ENCODE measurements around the gene FEN1. TPM values are rescaled to one million over a fixed set of nuclear protein-coding genes. Genes with fewer than 3 reads are reported as not detected.
A peak's percentile ranks its signal among the peaks of the same experiment; 100 is the strongest.

FEN1 gene
- polyA plus RNA-seq, 10 donors, result 13.5 to 25.8 (median 15.5) TPM

GRCh38 chr11:61793083-61793828, 545 bp downstream of the FEN1 start:
- DNase-seq, result peak in 1 of 3 donors; percentile 30

GRCh38 chr11:61793829-61794204, 1.1 kb downstream of the FEN1 start:
- DNase-seq, result no peak

GRCh38 chr11:61794579-61794978, 1.9 kb downstream of the FEN1 start:
- no peak for DNase-seq

GRCh38 chr11:61795459-61795858, 2.7 kb downstream of the FEN1 start:
- DNase-seq, result no peak

GRCh38 chr11:61795876-61796526, 3.3 kb downstream of the FEN1 start:
- DNase-seq, result no peak

GRCh38 chr11:61797263-61797944, 4.7 kb downstream of the FEN1 start:
- peak; percentile 77 to 91 (median 83) for DNase-seq

GRCh38 chr11:61799665-61800284, 7.1 kb downstream of the FEN1 start:
- no peak for DNase-seq

- DNase-seq, result no peak
Observed at GRCh38 chr11:61800331-61801281, 7.9 kb downstream of the FEN1 start.

GRCh38 chr11:61802605-61803004, 9.9 kb downstream of the FEN1 start:
- DNase-seq, result no peak

GRCh38 chr11:61803889-61804647, 11.4 kb downstream of the FEN1 start:
- no peak for DNase-seq

GRCh38 chr11:61805146-61805545, 12.4 kb downstream of the FEN1 start:
- no peak for DNase-seq

GRCh38 chr11:61806785-61807184, 14.1 kb downstream of the FEN1 start:
- no peak for DNase-seq

- no peak for DNase-seq
Observed at GRCh38 chr11:61810671-61811175, 18.0 kb downstream of the FEN1 start.

GRCh38 chr11:61811831-61812230, 19.1 kb downstream of the FEN1 start:
- no peak for DNase-seq

- DNase-seq, result no peak
Observed at GRCh38 chr11:61812736-61813411, 20.2 kb downstream of the FEN1 start.

- DNase-seq, result peak in 1 of 3 donors; percentile 17
Observed at GRCh38 chr11:61814247-61814957, 21.7 kb downstream of the FEN1 start.

- peak; percentile 92 to 98 (median 97) for DNase-seq
Observed at GRCh38 chr11:61814958-61815789, 22.5 kb downstream of the FEN1 start.
